ENCODE results near the gene LCN6. TPM values are rescaled to one million over a fixed set of nuclear protein-coding genes. Genes with fewer than 3 reads are reported as not detected.
"Not testable (repeated sequence)": the region's sequence is repeated elsewhere in the genome, so short reads cannot be mapped to it uniquely, and the experiment has no call there.

Gene LCN6
- total RNA-seq, 1 donor = not detected

DNA sequence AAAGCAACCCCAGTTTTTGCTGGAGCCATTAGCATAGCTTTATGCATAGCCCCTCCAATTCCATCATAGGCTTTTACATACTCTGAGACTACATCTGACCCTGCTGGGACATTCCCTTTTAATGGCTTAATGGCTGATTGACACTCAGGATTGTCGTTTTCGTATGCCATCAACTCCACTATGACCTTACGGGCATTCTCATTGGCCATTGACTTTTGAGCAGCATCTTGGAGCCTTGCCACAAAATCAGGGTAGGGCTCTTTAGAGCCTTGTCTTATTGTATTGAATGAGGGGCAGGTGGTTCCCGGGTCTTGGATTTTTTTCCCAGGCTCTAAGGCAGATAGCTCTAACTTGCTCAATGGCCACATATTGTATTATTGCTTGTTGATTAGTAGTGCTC lies 38.7 kb upstream of the LCN6 start:
- not testable (repeated sequence) for H3K9me3 ChIP-seq (ENCODE audit: low read depth, low read length); H3K27me3 ChIP-seq (ENCODE audit: insufficient read depth, low read length); H3K4me3 ChIP-seq (ENCODE audit: low read length)
- peaks cover 20% of the 10 kb centered on the region for H3K4me1 ChIP-seq (ENCODE audit: insufficient read depth, low read length)

DNA sequence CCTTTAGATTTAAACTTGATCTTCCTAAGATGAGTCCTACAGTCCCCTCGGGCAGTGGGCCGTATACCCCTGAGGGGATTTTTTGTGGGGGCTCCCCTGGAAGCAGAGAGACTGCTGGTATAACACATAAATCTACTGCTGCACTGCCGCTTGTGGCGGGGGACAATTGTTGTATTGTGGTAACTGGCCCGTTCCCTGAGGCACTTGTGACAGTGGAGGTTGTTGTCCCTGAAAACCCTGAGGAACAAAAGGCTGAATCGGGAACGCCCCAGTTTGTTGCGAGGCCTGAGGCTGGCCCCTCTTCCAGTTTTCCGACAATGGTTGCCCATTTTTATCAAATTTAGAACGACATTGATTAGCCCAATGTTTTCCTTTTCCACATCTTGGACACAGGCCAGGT lies 38.1 kb upstream of the LCN6 start:
- Histone ChIP-seq H3K4me1 (ENCODE audit: insufficient read depth, low read length) (peaks cover 15% of the 10 kb centered on the region), H3K4me3 (ENCODE audit: low read length) (no peak overlapping the region), H3K27me3 (ENCODE audit: insufficient read depth, low read length) (no peaks in the 10 kb centered on the region), H3K9me3 (ENCODE audit: low read depth, low read length) (no peaks in the 10 kb centered on the region)

- not testable (repeated sequence) for H3K9me3 ChIP-seq (ENCODE audit: low read depth, low read length); H3K27me3 ChIP-seq (ENCODE audit: insufficient read depth, low read length); H3K4me3 ChIP-seq (ENCODE audit: low read length)
- peaks cover 12% of the 10 kb centered on the region for H3K4me1 ChIP-seq (ENCODE audit: insufficient read depth, low read length)
These were observed 37.4 kb upstream of the LCN6 start for GRCh38 chr9:136785565-136786355.

- Histone ChIP-seq H3K4me3 (ENCODE audit: low read length) (no peak overlapping the region), H3K4me1 (ENCODE audit: insufficient read depth, low read length) (peaks cover 7% of the 10 kb centered on the region), H3K9me3 (ENCODE audit: low read depth, low read length) (no peaks in the 10 kb centered on the region), H3K27me3 (ENCODE audit: insufficient read depth, low read length) (no peaks in the 10 kb centered on the region)
These were observed 36.7 kb upstream of the LCN6 start for GRCh38 chr9:136784997-136785361.

- no peaks in the 10 kb centered on the region for H3K9me3 ChIP-seq (ENCODE audit: low read depth, low read length)
- no peaks in the 10 kb centered on the region for H3K27me3 ChIP-seq (ENCODE audit: insufficient read depth, low read length)
- H3K4me3 ChIP-seq (ENCODE audit: low read length) = no peak overlapping the region
- peaks cover 7% of the 10 kb centered on the region for H3K4me1 ChIP-seq (ENCODE audit: insufficient read depth, low read length)
These were observed 36.1 kb upstream of the LCN6 start for GRCh38 chr9:136784249-136784996.

- no peaks in the 10 kb centered on the region for H3K9me3 ChIP-seq (ENCODE audit: low read depth, low read length)
- H3K27me3 ChIP-seq (ENCODE audit: insufficient read depth, low read length) = no peaks in the 10 kb centered on the region
- no peak overlapping the region for H3K4me3 ChIP-seq (ENCODE audit: low read length)
- H3K4me1 ChIP-seq (ENCODE audit: insufficient read depth, low read length) = peaks cover 1% of the 10 kb centered on the region
These were observed 34.1 kb upstream of the LCN6 start for GRCh38 chr9:136782452-136782851.

GRCh38 chr9:136779808-136780207 lies 31.5 kb upstream of the LCN6 start:
- Histone ChIP-seq H3K4me1 (ENCODE audit: insufficient read depth, low read length) (no peaks in the 10 kb centered on the region), H3K9me3 (ENCODE audit: low read depth, low read length) (no peaks in the 10 kb centered on the region), H3K4me3 (ENCODE audit: low read length) (no peak overlapping the region), H3K27me3 (ENCODE audit: insufficient read depth, low read length) (no peaks in the 10 kb centered on the region)

GRCh38 chr9:136777359-136777758 lies 29.0 kb upstream of the LCN6 start:
- Histone ChIP-seq H3K4me1 (ENCODE audit: insufficient read depth, low read length) (no peaks in the 10 kb centered on the region), H3K9me3 (ENCODE audit: low read depth, low read length) (no peaks in the 10 kb centered on the region), H3K4me3 (ENCODE audit: low read length) (no peak overlapping the region), H3K27me3 (ENCODE audit: insufficient read depth, low read length) (no peaks in the 10 kb centered on the region)

DNA sequence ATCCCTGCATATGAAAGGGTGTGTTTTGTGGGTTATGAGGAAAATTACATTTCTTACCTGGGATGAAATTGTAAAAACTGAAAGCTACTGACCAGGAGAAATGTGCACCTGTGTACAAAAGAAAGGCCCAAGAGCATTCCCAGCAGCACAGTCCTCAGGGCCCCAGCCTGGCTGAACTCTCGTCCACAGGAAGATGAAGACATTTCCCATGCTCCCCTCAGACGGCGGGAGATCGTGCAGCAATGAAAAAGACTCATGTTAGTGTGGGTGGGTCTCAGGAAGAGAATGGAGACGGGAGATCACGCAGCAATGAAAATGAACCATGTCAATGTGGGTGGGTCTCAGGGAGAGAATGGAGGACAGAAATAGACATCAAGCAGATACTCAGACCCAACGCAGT lies 28.6 kb upstream of the LCN6 start:
- Histone ChIP-seq H3K27me3 (ENCODE audit: insufficient read depth, low read length) (no peaks in the 10 kb centered on the region), H3K4me3 (ENCODE audit: low read length) (no peak overlapping the region), H3K9me3 (ENCODE audit: low read depth, low read length) (no peaks in the 10 kb centered on the region), H3K4me1 (ENCODE audit: insufficient read depth, low read length) (no peaks in the 10 kb centered on the region)

- H3K9me3 ChIP-seq (ENCODE audit: low read depth, low read length) = no peaks in the 10 kb centered on the region
- no peaks in the 10 kb centered on the region for H3K27me3 ChIP-seq (ENCODE audit: insufficient read depth, low read length)
- H3K4me3 ChIP-seq (ENCODE audit: low read length) = no peak overlapping the region
- no peaks in the 10 kb centered on the region for H3K4me1 ChIP-seq (ENCODE audit: insufficient read depth, low read length)
These were observed 26.9 kb upstream of the LCN6 start for GRCh38 chr9:136775191-136775590.

- Histone ChIP-seq H3K9me3 (ENCODE audit: low read depth, low read length) (no peaks in the 10 kb centered on the region), H3K4me1 (ENCODE audit: insufficient read depth, low read length) (no peaks in the 10 kb centered on the region), H3K27me3 (ENCODE audit: insufficient read depth, low read length) (no peaks in the 10 kb centered on the region), H3K4me3 (ENCODE audit: low read length) (no peak overlapping the region)
These were observed 26.2 kb upstream of the LCN6 start for GRCh38 chr9:136774416-136775045.

DNA sequence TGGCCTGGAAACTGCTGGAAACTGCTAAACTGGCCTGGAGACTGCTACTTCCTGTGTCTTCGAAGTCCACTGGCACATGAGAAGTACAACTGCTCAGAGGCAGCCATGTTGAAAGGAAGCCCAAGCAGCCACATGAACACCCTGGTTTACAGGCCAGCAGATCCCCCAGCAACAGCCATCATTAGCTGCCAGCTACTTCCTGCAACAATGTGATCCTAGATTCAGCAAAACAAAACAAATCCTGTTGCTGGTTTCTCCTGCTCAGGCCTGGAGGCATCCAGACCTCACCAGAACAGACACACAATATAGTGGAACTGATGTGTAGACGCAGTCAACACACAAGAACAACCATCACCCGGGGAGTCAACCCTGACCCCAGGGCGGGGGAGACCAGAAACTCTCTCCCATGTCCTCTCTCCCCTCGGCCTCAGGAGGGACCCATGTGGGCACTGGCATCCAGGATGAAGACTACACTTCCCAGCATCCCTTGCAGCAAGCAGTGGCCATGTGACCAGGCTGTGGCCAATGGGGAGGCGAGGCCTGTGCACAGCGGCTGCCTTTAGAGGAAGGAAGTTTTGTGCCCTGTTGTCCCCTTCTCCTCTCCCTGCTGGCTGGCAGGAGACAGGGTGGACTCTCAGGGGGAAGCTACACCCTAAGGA lies 25.2 kb upstream of the LCN6 start:
- no peak overlapping the region for H3K4me3 ChIP-seq (ENCODE audit: low read length)
- H3K4me1 ChIP-seq (ENCODE audit: insufficient read depth, low read length) = no peaks in the 10 kb centered on the region
- no peaks in the 10 kb centered on the region for H3K9me3 ChIP-seq (ENCODE audit: low read depth, low read length)
- no peaks in the 10 kb centered on the region for H3K27me3 ChIP-seq (ENCODE audit: insufficient read depth, low read length)

DNA sequence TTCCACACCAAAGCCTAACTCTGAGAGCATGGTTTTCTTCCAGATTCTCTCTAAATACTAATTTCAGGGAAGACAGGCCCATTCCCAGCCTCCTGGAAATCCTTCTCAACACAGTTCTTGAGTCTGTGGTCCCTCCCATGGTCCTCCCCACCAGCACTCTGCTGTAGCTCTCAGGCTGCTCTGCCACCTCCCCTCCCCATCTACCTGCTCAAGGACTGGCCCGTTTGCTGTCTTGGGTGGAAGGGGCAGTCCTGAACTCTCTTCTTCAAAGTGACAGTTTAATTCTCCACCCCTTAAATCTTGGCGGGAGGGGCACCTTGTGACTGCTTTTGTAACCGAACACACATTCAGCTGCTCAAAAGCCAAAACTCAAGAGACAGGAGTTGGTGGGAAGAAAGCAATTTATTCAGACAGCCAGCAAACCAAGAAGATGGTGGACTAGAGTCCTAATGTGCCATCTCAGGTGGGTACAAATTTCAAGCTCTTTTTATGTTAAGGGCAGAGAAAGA lies 23.6 kb upstream of the LCN6 start:
- H3K9me3 ChIP-seq (ENCODE audit: low read depth, low read length) = no peaks in the 10 kb centered on the region
- no peaks in the 10 kb centered on the region for H3K27me3 ChIP-seq (ENCODE audit: insufficient read depth, low read length)
- no peak overlapping the region for H3K4me3 ChIP-seq (ENCODE audit: low read length)
- H3K4me1 ChIP-seq (ENCODE audit: insufficient read depth, low read length) = no peaks in the 10 kb centered on the region

DNA sequence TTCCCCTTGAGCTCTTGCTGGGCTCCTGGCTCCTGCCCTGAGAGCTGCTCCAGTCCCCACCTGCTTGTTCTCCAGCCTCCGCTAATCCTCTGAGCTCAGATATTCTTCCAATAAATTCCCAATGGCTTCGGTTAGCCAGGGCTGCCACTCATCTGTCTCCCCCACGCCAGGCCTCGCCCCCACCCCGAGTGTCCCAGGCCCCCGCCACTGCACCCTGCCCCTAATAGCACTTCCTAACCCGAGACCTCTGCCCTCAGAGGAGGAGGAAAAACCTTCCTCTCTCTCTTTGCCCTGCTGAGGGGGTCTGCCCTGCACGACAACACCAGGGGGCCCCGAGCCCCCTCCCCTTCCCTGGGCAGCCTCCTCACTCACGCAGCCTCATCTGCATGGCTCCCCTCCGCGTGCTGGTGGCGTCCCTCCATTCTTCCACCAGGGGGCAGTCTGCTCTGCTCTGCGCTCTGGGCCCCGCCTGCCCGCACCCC lies 21.4 kb upstream of the LCN6 start:
- no peaks in the 10 kb centered on the region for H3K27me3 ChIP-seq (ENCODE audit: insufficient read depth, low read length)
- H3K4me1 ChIP-seq (ENCODE audit: insufficient read depth, low read length) = no peaks in the 10 kb centered on the region
- H3K4me3 ChIP-seq (ENCODE audit: low read length) = no peak overlapping the region
- H3K9me3 ChIP-seq (ENCODE audit: low read depth, low read length) = no peaks in the 10 kb centered on the region

Measured in mononuclear cell (primary cell).